Mesothelial cell of epicardium (in vitro differentiated cells): ENCODE data around the gene CDHR1. TPM values are rescaled to one million over a fixed set of nuclear protein-coding genes. Genes with fewer than 3 reads are reported as not detected.

Experiments
- DNase-seq, 2 experiments: peaks; one replicate each; pipeline ENCODE4 v3.0.0; 2021; ENCODE audit warnings: low spot score in 2 of 2; ENCODE audit not compliant: unreplicated experiment in 2 of 2
- H3K27ac Mint-ChIP-seq: 2 replicates; pipeline ENCODE4 v1.8.0; 2021; ENCODE audit warnings: mixed read lengths
- H3K27me3 Mint-ChIP-seq: 2 replicates; pipeline ENCODE4 v1.8.0; 2021; ENCODE audit warnings: low read depth, mixed read lengths
- H3K36me3 Mint-ChIP-seq: 2 replicates; pipeline ENCODE4 v1.8.0; 2021; ENCODE audit warnings: mixed read lengths
- H3K4me1 Mint-ChIP-seq: 2 replicates; pipeline ENCODE4 v1.8.0; 2021; ENCODE audit warnings: mixed read lengths
- H3K4me3 Mint-ChIP-seq: 2 replicates; pipeline ENCODE4 v1.8.0; 2021; ENCODE audit warnings: mild to moderate bottlenecking, moderate library complexity, mixed read lengths
- H3K9me3 Mint-ChIP-seq: 2 replicates; pipeline ENCODE4 v1.8.0; 2021; ENCODE audit warnings: mixed read lengths
- CTCF ChIP-seq: fragments of 200-600 bp; sonication (generic); IDR thresholded peaks from one replicate; pipeline ENCODE4 v1.5.0; 2021; ENCODE audit warnings: antibody characterized with exemption; ENCODE audit not compliant: unreplicated experiment
- total RNA-seq: library from RNA; stranded (reverse); gene quantifications from 3 replicates; pipeline ENCODE4 v1.2.1, GENCODE V29; 2021

The CDHR1 gene
- total RNA-seq, 1 donor from 2014 or later = 0.25 TPM

- Mint-ChIP-seq H3K27ac (no peak overlapping the region), H3K4me3 (no peak overlapping the region), H3K27me3 (peaks cover 76% of the 10 kb centered on the region), H3K4me1 (no peaks in the 10 kb centered on the region), H3K36me3 (no peaks in the 10 kb centered on the region), H3K9me3 (no peaks in the 10 kb centered on the region)
- no peak for DNase-seq
- no peak for TF ChIP-seq CTCF
These were observed 4.0 kb downstream of the CDHR1 start for GRCh38 chr10:84198206-84198915.

GRCh38 chr10:84200537-84201243 is 6.4 kb downstream of the CDHR1 start:
- no peaks in the 10 kb centered on the region for H3K36me3 Mint-ChIP-seq
- no peak for DNase-seq
- TF ChIP-seq CTCF = no peak
- H3K27me3 Mint-ChIP-seq = peaks cover 66% of the 10 kb centered on the region
- no peak overlapping the region for H3K27ac Mint-ChIP-seq
- H3K4me3 Mint-ChIP-seq = no peak overlapping the region
- no peaks in the 10 kb centered on the region for H3K4me1 Mint-ChIP-seq
- H3K9me3 Mint-ChIP-seq = no peaks in the 10 kb centered on the region

- H3K27me3 Mint-ChIP-seq = peaks cover 65% of the 10 kb centered on the region
These were observed 6.9 kb downstream of the CDHR1 start for GRCh38 chr10:84201244-84201606.

GRCh38 chr10:84201682-84202081 is 7.3 kb downstream of the CDHR1 start:
- H3K36me3 Mint-ChIP-seq = no peaks in the 10 kb centered on the region
- H3K27ac Mint-ChIP-seq = no peak overlapping the region
- no peak for TF ChIP-seq CTCF
- DNase-seq = no peak
- H3K9me3 Mint-ChIP-seq = no peaks in the 10 kb centered on the region
- H3K4me1 Mint-ChIP-seq = no peaks in the 10 kb centered on the region
- peaks cover 65% of the 10 kb centered on the region for H3K27me3 Mint-ChIP-seq
- H3K4me3 Mint-ChIP-seq = no peak overlapping the region

More at GRCh38 chr10:84201244-84201606, 6.9 kb downstream of the CDHR1 start:
- H3K27ac Mint-ChIP-seq = no peak overlapping the region
- H3K9me3 Mint-ChIP-seq = no peaks in the 10 kb centered on the region
- H3K4me1 Mint-ChIP-seq = no peaks in the 10 kb centered on the region
- TF ChIP-seq CTCF = no peak
- no peaks in the 10 kb centered on the region for H3K36me3 Mint-ChIP-seq
- H3K4me3 Mint-ChIP-seq = no peak overlapping the region
- no peak for DNase-seq

- Mint-ChIP-seq H3K4me1 (no peaks in the 10 kb centered on the region), H3K9me3 (no peaks in the 10 kb centered on the region), H3K4me3 (no peak overlapping the region), H3K27ac (no peak overlapping the region), H3K27me3 (peaks cover 65% of the 10 kb centered on the region), H3K36me3 (no peaks in the 10 kb centered on the region)
- DNase-seq = no peak
- no peak for TF ChIP-seq CTCF
These were observed 8.0 kb downstream of the CDHR1 start for GRCh38 chr10:84202349-84202748.
